Measurements from ENCODE around the gene TRIM24. TPM values are rescaled to one million over a fixed set of nuclear protein-coding genes. Genes with fewer than 3 reads are reported as not detected.
A peak's percentile ranks its signal among the peaks of the same experiment; 100 is the strongest.

TRIM24 gene
- total and polyA plus RNA-seq, 2 of the 13 experiments (the other 11 are each of a cell fraction or from before 2014, with no cell fraction given), result 100 to 106 TPM

DNA sequence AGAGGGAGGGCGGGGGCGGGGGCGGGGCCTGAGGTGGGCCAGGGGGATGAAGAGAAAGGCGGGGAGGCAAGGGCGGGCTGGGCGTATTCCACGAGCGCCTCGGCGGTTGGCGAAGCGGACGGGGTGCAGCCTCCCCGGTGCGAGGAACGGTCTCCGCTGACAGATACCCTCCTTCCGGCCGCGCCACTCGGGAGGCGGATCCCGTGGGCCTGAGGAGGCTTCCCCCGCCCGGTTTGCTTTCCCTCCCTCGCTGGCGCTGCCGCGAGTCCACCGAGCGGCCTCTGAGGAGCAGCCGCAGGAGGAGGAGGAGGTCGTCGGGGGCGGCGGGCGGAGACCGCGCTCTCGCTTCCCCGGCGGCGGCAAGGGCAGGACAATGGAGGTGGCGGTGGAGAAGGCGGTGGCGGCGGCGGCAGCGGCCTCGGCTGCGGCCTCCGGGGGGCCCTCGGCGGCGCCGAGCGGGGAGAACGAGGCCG lies at the start of gene TRIM24 (continued):
- TF ChIP-seq AHDC1 (CRISPR knock-in tag; IDR thresholded peaks at IDR 0.05; ENCODE audit: borderline replicate concordance) (no peak), SIX4 (CRISPR knock-in tag; IDR thresholded peaks at IDR 0.05) (0 out of 2 replicates have a peak, but pooled peaks have one; percentile 17), CBX2 (IDR thresholded peaks at IDR 0.05; ENCODE audit: low read depth, low read length) (no peak), CBX2 (CRISPR knock-in tag; IDR thresholded peaks at IDR 0.05; ENCODE audit: low read depth) (no peak; the same call in 1 of the 2 replicates), YY1 (IDR thresholded peaks at IDR 0.05; ENCODE audit: insufficient read depth, insufficient replicate concordance, low read depth, low read length) (peak; percentile 47), STAT5B (CRISPR knock-in tag; IDR thresholded peaks at IDR 0.05) (peak; percentile 75; the same call in 1 of the 2 replicates), HOXA3 (CRISPR knock-in tag; IDR thresholded peaks at IDR 0.05) (peak; percentile 64), ESRRA (CRISPR knock-in tag; IDR thresholded peaks at IDR 0.05; ENCODE audit: low read depth) (no peak), SRSF4 (IDR thresholded peaks at IDR 0.05; ENCODE audit: low read depth, low read length, poor library complexity, severe bottlenecking) (no peak), ZNF281 (CRISPR knock-in tag; IDR thresholded peaks at IDR 0.05; ENCODE audit: borderline replicate concordance) (no peak), BORCS8-MEF2B (CRISPR knock-in tag; IDR thresholded peaks at IDR 0.05) (0 out of 2 replicates have a peak, but pooled peaks have one; percentile 61), ZNF784 (CRISPR knock-in tag; IDR thresholded peaks at IDR 0.05; ENCODE audit: borderline replicate concordance) (no peak; the same call in 1 of the 2 replicates), ZNF737 (CRISPR knock-in tag; IDR thresholded peaks at IDR 0.05; ENCODE audit: borderline replicate concordance) (no peak), HNRNPUL1 (IDR thresholded peaks at IDR 0.05; ENCODE audit: low read depth, low read length) (no peak; the same call in 1 of the 2 replicates), ZMYM2 (CRISPR knock-in tag; IDR thresholded peaks at IDR 0.05) (no peak), NR2F1 (CRISPR knock-in tag; IDR thresholded peaks at IDR 0.05) (0 out of 4 replicates have a peak, but pooled peaks of 1 of the 2 experiments have one; percentile 11), SRSF9 (IDR thresholded peaks at IDR 0.05; ENCODE audit: borderline replicate concordance, insufficient read depth, low read depth, low read length, poor library complexity, severe bottlenecking) (no peak), ZNF224 (CRISPR knock-in tag; IDR thresholded peaks at IDR 0.05) (no peak), ZNF543 (CRISPR knock-in tag; IDR thresholded peaks at IDR 0.05) (peak; percentile 74), ZNF550 (CRISPR knock-in tag; IDR thresholded peaks at IDR 0.05; ENCODE audit: borderline replicate concordance) (no peak)
